Hematopoietic multipotent progenitor cell treated with erythropoietin and hydrocortisone succinate and interleukin-3 and kit ligand, for 17 days (in vitro differentiated cells): ENCODE measurements around the gene ESPL1.
A peak's percentile ranks its signal among the peaks of the same experiment; 100 is the strongest.

Source experiments
- DNase-seq: peaks from one replicate; pipeline ENCODE4 v3.0.0-alpha.2; 2015; ENCODE audit warnings: low spot score

ESPL1 gene

DNA sequence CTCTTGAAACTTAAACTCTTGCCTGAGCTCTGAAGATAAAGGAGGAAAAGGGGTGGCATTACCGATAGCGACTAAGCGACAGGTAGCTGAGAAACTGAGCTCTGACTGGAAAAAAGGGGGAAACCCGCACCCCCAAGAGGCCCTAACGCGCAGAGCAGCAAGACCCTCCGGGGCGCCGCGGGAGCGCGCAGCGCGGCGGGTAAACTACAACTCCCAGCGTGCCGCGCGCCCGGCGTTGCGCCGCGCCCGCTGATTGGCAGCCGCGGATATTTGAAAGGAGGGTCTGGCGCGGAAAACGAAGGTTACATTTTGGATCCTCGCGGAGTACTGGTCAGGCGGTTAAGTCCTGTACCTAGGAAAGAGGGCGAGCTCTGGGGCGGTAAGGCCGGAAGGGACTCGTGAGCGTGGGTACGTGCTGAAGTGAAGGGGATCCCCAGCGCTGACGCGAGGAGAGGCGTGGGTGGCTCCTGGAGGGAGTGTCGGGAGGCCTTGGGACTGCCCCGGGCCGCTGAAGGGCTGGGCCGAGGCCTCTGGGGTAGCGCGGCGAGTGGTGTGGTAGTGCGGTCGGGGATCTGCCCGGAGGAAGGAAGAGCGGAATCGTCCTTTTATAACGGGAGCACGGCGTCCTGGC lies at the start of gene ESPL1:
Gene ESPL1, plus strand, starts transcription at position 301 of the 631 bp plus-strand sequence. CDS start 468 bp downstream, outside the sequence.
- DNase-seq = peak; percentile 78

DNA sequence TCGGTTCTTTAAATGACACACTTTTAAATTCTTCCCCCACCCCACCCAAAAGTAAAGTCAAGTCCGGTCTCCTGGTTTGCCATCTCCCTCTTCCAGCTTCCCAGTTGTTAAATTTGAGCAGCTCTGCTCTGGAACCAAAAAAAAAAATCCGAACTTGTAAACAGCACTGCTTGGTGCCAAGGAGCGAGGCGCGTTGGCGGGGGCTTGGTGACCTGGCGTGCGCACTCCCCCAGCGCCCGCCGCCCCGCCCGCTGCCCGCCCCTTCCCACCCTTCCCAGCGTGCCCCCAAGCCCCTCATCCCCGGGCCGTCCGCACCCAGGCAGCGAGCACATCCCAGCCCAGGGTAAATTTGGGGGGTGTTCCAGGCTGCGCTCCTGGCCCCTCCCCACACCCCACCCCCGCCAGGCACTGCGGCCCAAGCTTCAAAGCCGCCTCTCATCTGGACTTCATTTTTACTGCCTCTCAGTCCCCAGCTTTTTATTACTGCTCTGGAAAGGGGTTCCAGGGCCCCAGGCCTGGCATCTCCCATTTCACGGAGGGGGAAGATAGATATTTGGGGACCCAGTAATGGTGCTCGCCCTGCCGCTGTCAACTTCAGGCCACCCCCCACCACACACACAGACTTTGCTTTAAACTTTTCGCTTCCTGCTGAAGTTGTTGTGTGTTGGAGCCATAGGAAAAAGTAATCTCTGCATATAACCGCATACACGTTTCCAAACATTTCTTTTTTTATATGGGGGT lies 49.4 kb upstream of the ESPL1 start:
- no peak for DNase-seq

GRCh38 chr12:53219292-53219955 lies 48.7 kb upstream of the ESPL1 start:
- no peak for DNase-seq

DNA sequence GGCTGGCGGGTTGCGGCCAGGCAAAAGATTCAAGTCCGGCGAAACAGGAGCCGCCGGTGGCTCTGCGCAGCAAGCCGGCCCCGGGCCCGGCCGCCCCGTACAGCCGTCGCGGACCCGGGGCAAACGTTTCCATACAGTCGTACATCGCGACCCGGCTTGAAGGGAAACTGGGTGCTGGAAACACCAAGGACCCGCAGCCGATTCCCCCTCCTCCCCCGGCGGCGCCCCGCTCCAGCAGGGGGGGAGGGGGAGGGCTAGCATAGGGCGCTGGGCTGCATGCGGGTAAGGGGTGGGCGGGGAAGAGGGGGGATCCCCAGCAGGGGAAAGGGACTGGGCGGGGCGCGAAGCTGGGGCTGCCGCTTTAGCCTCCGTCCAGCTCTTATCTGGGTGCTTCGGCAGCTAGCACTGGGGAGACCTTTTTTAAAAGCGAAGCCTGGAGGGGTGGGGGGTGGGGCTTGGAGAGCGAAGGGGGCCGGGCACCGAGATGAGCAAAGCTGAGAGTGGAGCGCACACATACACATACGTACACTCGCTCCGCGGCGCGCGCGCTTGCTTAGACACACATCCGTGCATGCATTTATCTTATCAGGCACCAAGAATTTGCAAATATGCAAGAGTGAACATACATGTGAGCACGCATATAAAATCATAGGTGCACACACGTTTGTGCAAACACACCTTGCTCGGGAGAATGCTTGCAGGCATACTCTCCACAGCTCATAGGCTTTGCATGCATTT lies 48.0 kb upstream of the ESPL1 start:
- DNase-seq = no peak

DNA sequence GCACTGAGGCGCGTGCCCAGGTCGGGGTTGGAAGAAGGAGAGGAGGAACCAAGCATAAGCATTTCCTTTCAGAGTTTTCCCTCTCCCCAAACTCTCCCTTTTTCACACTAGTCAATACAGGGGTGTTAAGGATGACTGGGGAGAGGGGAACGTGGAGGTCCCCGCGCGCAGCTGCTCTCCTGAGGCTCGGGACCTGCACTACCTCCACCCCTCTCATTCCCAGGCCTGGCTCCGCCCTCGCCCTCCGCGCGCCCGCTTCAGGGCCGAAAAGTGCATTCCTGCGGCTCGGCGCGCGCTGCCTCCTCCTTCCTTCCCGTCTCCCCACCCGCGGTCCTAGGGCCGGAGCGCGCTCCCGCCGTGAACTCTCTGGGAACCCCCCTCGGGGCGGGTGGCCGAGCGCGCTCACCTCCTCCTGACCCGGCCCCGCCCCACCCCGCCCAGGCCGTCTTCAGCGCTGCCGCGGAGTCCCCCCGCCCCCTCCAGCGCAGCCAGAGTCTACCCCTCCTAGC lies 47.4 kb upstream of the ESPL1 start:
- no peak for DNase-seq

DNA sequence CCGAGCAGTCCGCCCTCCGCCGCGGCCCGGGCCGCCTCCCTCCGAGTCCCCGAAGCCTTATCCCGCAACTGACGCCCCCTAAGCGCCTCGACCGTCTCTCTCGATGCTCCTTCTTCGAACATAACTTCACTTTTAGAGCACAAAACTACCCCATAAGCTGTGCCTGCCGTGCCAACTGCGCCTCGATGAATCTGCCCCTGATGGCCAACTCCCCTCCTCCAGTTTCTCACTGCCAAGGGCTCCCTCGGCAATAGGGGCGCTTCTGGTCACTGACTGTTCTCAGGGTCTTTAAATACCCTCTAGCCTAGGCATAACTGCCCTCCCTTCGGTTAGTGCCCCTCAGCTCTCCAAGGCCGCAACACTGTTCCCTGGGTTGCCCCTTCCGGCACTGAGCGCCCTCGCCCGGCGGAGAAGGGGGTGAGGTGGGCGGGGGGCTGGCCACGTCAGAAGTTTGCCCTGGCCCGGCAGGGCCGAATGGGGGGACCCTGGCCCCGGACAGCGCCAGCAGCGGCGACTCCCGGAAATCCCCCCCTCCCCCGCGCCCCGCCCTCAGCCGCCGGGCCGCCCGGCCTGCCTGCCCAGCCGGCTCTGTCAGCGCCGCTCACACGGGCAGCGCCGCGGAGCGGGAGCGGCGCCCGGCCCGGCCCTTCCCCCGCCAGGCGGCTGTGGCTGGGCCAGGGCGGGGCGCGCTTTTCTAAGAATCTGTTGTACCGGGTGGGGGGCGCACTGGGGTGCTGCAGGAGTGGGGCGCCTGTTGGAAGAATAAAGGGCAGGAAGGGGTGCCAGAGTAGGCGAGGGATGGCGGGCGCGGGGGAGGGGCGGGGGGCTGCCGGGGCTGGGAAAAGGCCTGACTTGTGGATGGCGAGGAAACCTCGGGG lies 46.7 kb upstream of the ESPL1 start:
- peak; percentile 41 for DNase-seq

DNA sequence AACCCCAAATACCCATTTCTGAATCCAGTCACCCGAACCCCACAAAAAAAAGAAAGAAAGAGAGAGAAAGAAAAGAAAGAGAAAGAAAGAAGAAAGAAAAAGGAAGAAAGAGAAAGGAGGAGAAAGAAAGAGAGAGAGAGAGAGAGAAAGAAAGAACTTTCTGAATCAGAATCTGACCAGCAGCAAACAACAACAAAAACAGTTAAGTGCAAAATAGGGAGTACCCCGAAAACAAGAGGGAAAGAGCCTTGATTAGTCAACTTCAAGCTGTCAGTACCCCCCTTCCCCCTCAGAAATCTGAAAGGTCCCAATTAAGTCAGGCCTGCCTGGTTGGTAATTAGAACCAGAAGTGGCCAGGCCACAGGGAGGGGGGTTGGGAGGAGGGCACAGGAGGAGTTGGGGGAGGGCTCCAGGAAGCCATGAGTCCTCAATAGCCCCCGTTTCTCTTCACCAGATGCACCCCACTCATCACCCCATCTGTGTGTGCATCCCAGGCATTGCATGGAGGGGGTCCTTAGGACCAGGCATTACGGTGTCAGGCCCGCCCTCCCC lies 45.9 kb upstream of the ESPL1 start:
- DNase-seq = no peak

GRCh38 chr12:53222806-53223261 lies 45.3 kb upstream of the ESPL1 start:
- no peak for DNase-seq

DNA sequence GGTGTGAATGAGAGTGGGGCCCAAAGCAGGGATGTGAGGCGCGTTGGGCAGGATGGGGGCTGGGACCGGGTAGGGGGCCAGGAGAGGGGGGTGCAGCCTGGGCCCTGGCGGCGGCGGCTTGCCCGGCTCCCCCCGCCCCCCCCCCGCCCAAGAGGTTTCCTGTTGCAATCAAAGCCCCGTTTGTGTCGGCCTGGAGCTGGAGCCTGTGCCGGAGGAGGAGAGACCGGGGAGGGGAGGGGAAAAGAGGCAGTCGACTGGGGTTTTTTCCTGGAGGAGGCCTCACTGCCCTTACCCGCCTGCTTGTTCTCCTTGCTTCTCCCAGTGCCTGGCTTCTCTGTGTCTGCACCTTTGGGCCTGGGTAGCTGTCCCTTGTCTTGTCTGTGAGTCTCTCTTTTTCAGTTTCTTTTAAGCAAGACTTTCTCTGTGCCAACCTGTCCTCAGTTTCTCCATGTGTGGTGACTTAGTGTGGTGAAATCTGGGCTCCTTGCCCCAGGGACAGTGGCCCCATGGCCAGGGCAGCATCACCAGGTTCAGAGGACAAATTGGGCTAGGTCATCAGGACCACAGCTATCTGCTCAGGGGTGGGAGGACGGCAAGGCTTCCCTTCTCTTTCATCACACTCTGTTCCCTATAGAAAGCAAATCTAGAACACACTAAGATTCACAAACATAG lies 44.6 kb upstream of the ESPL1 start:
- no peak for DNase-seq

- DNase-seq = no peak
Observed at GRCh38 chr12:53224061-53224896, 43.8 kb upstream of the ESPL1 start.

DNA sequence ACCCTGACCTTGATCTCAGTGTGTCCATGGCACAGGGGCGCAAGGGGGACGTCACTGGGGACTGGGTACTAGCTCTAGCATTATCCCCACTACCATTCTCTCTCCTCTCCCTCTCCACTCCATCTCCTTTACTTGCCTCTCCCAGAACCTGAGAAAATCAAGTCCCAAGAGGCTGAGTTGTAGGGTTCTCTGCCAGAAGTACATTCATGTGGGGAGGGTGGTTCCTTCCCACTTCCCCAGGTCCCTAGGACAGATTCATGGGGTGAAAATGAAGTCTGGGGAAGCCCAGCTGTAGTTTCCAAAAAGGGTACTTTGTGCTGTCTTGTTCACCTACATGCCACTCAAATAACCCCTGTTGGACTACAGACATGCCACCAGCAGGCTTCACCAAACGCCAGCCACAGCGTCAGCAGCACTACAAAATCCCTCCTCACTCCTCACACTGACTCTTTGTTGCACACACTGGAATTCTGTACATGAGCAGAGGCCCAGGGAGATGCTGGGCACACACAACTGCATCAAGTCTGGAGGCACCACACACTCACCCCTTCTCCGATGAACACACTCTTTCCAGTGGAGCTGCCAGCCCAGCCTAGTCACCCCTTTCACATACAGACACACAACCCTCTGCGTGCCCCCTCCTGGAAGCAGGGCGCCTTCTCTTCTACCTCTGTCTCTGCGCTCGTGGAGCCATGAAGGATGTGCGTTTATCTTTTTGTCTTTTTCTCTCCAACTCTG lies 43.0 kb upstream of the ESPL1 start:
- DNase-seq = no peak

DNA sequence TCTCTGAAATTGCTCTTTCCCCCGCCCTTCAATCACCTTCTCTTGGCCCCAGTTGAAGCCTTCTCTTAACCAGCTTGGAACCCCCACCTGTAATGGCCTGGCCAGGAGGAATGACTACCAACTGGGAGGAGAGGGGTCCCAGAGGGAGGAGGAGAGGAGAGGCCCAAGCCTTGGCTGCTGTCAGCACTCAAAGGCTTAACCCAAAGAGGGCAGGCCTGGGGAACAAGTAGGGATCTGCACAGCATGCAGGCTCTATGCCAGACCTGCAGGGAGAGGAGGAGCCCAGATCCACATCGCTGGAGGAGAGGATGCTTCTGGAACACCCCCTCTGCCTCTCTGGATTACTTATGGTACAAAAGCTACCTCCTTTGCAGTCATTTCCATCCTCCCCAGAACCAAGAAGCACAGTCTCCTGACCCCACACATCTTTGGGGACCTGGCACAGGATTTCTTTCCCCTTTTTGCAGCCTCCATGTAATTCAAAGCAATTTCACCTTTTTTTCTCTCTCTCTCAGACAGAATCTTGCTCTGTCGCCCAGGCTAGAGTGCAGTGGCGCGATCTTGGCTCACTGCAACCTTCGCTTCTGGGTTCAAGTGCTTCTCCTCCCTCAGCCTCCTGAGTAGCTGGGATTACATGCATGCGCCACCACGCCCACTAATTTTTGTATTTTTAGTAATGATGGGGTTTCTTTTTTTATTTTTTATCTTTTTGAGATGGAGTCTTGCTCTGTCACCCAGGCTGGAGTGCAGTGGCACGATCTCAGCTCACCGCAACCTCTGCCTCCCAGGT lies 42.3 kb upstream of the ESPL1 start:
- no peak for DNase-seq

- DNase-seq = no peak
Observed at GRCh38 chr12:53226815-53227214, 41.3 kb upstream of the ESPL1 start.

GRCh38 chr12:53227341-53227740 lies 40.8 kb upstream of the ESPL1 start:
- no peak for DNase-seq

- no peak for DNase-seq
Observed at GRCh38 chr12:53227836-53228235, 40.3 kb upstream of the ESPL1 start.

GRCh38 chr12:53229454-53229853 lies 38.6 kb upstream of the ESPL1 start:
- DNase-seq = no peak

GRCh38 chr12:53230108-53230845 lies 37.8 kb upstream of the ESPL1 start:
- no peak for DNase-seq
